Activated T-helper 1 cell treated with anti-CD3 and anti-CD28 coated beads, Interleukin-2, amount 50 U/mL, for 16 hours (primary cell): ENCODE results near the gene MRPL28.
A peak's percentile ranks its signal among the peaks of the same experiment; 100 is the strongest.
"Not testable (repeated sequence)": the region's sequence is repeated elsewhere in the genome, so short reads cannot be mapped to it uniquely, and the experiment has no call there.

ENCODE experiments used
- DNase-seq, 2 donors: peaks; one replicate each; pipeline ENCODE4 v3.0.0-alpha.2; 2020; ENCODE audit warnings: low read depth in 1 of 2, low spot score in 1 of 2

MRPL28 gene

DNA sequence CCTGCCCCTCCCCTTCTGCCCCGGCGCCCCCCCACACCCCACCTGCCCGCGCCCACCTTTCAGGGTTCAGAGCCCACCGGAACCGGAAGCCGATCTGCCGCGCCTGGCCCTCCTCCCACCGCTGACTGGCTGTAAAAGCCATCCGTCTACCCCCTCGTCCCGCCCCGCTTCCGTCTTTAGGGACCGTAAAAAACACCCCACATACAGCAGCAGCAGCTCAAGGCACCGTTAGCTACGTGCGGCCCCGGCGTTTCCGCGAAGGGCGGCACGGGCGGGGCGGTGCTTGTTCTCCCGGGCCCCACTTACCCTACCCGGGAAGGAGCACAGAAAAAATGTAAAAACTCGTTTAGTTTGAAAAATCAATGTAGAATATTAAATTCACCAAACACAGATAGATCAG, at the start of gene MRPL28:
MRPL28 (minus strand) TSS at position 96 of the 400 bp plus-strand sequence. CDS start 320 bp downstream, outside the sequence.
- peak; percentile 85 for DNase-seq

DNA sequence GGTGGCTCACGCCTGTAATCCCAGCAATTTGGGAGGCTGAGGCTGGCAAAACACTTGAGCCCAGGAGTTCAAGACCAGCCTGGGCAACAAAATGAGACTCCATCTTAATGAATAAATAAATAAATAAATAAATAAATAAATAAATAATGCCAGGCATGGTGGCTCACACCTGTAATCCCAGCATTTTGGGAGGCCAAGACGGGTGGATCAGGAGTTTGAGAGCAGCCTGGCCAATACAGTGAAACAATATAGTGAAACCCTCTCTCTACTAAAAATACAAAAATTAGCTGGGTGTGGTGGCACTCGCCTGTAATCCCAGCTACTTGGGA, 44.8 kb upstream of the MRPL28 start:
- not testable (repeated sequence) for DNase-seq

DNA sequence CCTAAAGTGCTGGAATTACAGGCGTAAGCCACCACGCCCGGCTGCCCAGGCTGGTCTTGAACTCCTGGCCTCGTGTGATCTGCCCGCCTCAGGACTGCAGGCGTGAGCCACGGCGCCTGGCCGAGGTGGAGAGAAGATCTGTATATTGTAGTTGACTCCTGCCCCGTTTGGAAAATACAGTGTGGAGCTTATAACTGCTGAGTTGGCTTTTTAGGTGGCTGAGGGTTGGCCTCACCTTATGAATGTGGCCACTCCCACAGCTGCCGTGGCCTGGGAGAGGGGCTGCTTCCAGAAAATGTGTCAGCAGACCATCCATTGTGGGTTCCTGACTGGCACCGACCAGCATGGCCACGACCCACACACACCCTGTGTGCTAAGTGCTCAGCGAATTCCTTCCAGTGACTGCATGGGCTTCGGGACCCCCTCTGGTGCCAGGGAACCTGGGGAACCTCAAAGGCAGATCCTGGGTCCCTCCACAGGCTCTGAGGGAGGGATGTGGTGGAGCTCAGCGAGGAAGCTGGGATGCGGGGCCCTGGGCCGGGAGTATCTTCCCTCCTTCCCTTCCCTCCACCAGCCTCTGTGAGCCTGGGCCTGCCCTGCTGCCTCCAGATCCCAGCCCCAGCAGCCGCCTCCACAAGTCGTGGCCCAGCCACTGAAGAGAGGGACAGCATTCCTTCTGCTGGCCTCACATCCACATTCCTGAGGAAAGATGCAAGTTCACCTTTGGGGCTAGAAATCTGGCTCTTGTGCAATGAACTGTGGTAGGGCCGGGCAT, 44.2 kb upstream of the MRPL28 start:
- no peak for DNase-seq

DNA sequence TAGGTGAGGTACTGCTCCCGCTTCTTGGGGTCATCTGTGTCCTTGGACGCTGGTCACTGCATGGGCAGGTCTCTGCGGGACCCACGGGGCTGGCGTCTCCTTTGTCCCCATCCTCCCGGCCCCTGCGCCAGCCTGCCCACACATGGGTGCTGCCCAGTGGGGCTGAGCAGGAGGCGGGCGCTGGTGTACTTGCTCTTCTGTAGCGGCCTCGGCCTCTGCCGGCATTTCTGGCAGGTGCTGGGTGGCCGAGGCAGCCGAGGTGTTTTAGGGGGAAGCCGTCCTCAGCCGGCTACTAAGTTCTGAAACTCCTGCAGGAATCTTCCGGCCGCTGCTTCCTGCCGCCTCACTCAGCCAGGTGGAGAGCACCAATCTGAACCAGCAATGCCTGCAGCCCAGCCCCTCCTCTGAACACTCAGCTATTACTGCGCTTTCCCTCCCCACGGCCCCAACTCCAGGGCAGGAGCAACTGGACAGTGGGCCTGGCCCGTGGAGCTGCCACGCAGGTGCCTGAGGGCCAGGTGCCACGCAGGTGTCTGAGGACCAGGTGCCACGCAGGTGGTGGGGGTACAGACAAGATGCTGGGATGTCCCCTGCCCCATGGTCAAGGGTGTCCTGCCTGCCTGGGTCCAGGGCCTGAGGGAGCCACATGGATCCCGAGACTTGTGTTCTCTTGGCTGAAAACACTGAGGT, 41.4 kb upstream of the MRPL28 start:
- no peak for DNase-seq

DNA sequence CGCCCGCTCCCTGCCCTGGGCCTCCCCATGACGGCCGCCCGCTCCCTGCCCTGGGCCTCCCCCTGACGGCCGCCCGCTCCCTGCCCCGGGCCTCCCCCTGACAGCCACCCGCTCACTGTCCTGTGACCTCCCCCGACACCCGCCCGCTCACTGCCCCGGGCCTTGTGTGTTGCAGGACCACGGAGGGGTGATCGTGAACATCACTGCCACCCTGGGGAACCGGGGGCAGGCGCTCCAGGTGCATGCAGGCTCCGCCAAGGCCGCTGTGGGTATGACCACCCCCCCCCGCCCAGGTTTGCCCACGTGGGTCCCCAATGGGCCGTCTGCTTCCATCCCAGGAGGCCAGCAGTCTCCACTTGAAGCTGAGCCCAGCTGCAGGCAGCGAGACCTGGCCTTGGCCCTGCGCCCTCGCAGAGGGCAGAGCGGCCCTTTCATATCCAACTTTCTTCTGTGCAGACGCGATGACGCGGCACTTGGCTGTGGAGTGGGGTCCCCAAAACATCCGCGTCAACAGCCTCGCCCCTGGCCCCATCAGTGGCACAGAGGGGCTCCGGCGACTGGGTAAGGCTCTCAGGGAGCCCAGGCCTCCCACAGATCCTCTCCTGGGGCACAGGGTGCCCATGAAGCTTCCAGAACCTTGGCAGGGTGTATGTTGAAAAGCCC, 40.3 kb upstream of the MRPL28 start:
- DNase-seq: no peak

DNA sequence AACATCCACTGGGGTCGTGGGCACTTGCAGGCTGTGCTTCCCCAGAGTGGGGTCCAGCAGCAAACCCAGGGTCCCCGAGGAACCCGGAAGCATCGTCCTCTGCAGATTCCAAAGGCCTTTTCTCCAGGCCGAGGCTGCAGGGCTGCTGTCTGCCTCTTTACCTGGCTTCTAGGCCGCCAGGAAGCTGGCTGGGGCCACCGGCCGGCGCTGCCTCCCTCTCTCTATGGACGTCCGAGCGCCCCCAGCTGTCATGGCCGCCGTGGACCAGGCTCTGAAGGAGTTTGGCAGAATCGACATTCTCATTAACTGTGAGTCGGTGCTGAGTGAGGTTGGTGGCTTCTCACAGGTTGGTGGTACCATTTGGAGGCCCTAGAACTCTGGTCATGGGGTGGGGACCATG, 36.9 kb upstream of the MRPL28 start:
- no peak for DNase-seq

DNA sequence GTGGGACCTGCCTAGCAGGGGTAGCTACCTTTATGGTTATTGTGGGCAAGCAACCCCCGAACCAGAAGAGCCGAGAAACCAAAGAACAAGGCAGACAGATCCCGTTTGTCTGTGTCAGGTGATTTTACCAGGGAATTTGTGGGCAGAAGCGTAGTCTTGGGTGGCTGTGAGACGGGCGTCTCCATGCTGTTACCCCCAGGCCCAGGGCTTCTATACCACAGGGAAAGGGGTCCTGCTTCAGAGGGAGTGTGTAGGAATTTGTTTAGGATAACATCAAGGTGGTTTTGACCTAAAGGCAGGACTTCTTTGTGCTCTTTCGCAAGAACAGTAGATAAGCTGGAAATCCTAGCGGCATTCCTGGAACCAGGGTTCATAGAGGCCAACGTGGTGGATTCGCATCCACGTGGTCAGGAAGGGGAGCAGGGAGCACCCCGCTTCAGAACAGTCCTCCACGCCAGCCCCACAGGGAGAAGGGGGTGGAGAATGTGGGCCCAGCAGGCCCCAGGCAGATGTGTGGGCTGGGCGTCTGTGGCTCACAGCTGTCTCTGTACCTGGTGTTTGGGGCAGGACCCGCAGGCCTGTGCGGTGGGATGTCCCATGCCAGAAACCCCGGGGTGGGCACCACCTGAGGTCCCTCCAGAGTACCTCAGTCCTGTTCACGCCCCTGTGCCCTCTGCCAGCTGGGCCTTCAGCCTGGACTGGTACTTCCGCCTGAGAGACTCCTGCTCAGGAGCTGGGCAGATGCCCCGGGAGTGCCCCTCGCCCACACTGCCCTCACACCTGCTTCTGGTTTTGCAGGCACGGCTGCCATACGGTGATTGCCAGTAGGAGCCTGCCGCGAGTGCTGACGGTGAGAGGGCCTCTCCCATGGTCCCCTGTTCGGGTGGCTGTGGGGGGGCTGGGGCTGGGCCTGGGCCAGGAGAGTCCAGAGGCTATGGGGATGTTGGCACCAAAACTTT, 35.5 kb upstream of the MRPL28 start:
- DNase-seq: no peak

DNA sequence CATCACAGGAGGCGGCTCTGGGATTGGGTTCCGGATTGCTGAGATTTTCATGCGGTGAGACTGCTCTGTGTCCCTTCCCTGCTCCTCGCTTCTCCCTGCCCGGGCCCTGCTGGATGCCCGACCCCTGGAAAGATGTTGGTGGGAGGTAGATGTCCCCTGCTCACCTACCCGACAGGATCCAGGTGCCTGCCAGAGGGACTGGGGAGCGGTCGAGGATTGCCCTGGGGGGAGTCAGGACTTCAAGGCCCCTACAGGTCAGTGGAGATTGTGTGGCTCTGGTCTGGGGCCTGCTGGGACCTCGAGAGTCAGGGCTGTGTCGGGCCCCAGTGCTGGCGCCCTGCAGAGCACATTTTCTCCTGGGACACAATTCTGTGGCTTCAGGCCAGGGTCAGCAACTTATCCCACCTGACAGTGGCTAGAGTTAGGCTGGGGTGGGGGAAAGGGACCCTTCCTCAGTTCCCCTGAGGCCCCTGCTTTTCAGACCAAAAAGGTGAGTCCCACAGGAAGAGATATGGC, 34.7 kb upstream of the MRPL28 start:
- DNase-seq: no peak

DNA sequence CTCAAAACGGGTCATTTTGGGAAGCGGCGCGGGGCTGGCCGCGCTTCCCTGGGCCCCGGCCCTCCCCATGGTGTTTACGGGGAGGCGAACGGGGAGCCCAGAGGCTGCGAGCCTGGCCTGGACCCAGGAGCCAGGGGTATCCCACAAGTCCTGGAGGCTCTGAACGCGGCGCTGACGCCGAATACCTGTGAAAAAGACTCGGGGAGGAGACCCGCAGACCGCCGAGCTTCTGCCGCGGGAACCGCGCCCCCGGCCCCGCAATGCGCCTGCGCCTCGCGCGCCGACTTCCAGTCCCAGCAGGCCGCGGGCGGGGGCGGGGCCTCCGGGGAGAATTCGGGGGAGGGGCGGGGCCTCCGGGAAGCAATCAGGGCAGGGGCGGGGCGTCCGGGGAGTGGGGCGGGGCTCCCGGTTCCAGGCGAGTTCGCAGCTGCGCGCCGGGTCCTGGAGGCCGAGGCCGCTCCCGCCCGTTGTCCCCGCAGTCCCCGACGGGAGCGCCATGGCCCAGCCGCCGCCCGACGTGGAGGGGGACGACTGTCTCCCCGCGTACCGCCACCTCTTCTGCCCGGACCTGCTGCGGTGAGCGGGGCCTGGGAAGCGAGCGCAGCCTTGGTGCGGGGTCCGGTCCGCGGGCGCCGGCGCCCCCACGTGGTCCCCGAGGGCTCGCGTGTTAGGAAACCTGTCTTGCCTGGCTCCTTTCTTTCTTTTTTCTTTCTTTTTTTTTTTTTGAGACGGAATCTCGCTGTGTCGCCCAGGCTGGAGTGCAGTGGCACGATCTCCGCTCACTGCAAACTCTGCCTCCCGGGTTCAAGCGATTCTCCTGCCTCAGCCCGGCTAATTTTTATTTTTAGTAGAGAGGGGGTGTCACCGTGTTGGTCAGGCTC, 31.4 kb upstream of the MRPL28 start, which contains the start of gene DECR2:
DECR2 (plus strand) TSS at position 418 of the 881 bp plus-strand sequence; CDS start at position 497, 79 bp downstream.
- DNase-seq: peak; percentile 98 to 99

DNA sequence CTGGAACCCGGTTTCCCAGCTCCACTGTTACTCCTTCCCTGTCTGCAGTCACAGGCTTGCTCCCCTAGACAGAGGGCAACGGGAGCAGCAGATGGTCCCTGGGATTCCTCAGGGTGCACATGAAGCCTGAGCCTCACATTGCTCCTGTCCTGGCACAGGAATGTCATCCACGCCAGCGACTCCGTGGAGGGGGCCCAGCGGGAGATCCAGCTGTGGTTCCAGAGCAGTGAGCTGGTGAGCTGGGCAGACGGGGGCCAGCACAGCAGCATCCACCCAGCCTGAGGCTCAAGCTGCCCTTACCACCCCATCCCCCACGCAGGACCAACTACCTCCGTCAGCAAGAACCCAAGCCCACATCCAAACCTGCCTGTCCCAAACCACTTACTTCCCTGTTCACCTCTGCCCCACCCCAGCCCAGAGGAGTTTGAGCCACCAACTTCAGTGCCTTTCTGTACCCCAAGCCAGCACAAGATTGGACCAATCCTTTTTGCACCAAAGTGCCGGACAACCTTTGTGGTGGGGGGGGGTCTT, 29.8 kb upstream of the MRPL28 start:
- DNase-seq: no peak

DNA sequence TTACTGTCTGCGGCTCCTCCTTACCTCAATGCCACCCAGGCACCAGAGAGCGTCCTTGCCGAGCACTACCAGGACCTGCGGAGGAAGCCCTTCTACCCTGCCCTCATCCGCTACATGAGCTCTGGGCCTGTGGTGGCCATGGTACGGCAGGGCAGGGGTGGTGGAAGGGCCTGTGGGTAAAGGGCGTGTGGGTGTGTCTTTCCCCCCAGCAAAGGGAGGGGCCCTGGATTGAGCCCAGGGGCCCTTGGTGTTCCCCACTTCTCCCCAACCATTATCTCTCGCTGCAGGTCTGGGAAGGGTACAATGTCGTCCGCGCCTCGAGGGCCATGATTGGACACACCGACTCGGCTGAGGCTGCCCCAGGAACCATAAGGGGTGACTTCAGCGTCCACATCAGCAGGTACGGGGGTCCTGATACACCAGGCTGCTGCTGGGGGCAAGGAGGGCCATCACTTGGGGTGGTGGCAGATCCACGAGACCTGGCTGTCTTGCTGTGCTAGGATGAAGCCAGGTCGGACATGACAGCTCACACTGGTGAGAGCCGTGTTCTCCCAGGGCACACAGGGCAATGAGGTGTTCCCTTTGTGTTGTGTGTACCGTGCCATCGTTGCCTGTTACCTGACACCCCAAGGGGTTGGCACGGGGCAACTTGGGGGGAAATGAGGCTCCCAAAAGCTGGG, 29.1 kb upstream of the MRPL28 start:
- no peak for DNase-seq

DNA sequence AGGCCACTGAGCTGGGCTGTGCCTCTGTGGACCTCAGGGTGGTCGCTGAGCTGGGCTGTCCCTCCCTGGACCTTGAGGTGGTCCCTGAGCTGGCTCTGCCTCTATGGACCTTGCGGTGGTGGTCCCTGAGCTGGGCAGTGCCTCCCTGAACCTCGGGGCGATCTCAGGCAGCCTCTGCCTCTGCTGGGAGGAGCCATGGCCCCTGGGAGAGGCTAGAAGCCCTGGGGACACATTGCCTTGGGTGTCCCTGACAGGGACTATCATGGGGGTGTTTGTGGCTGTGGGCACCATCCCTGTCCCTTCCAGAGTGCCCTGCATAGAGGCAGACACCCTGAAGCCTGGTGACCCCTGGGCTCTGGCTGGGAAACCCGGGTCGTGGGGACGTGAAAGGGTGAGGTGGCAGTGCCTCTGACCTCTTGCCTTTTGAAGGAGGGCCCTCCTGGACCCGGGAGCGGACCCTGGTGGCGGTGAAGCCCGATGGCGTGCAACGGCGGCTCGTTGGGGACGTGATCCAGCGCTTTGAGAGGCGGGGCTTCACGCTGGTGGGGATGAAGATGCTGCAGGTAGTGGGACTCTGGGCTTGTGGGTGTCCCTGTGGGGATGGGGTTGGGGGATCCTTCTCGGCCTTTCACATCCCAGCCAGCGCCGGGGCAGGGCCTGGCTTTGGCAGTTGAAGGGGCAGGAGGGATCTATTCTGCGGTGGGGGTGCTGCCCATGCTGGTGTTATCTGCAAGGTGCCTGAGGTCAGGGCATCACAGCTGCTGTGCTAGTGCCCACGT, 28.4 kb upstream of the MRPL28 start:
- no peak for DNase-seq

DNA sequence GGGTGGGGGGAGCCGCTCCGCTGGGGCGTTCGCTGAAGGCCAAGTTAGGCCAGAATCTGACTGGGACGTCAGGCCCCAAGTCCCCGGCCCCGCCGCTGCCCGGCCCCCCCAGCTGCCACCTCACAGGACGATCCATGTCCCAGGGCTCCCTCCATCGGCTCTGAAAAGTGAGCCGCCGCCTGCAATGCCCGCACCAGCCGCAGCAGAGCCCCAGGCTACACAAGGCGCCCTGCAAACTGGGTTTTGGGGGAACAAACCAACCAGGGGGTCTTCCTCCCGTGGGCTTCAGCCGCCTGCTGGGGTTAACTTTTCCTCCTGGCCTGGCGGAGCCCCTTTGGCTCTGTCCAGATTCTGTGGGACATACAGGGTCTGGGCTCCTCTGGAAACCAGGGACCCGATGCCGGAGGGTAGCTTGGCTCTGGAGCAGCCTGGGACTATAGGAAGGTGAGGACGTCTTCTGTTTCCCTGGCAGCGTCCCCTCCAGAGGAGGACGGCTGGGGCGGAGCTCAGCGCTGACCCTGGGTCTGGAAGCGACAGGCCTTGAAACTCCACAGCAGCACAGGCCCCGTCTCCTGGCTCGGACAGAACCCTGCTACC, 27.5 kb upstream of the MRPL28 start:
- DNase-seq: no peak

DNA sequence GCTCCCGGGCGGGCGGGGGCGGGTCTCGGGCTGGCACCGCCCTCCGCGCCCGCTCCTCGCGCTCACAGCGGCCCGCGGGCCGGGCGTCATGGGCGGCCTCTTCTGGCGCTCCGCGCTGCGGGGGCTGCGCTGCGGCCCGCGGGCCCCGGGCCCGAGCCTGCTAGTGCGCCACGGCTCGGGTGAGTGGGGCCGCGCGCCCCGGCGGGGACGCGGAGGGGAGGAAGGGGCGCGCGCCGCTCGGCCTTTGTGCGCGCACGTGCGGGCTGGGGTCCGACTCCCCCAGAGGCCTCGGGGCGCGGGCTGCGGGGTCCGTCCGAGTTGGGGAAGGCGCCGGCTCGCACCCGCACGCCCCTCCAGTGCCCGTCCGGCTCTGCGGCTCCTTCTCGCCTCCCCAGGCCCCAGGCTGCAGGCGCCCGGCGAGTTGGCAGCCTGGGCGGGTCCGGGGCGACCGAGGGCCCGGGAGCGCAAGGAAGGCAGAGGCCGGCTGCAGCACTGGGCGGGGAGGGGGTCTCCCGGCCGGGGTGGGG, 26.9 kb upstream of the MRPL28 start, which contains the start of gene NME4:
NME4 (plus strand) TSS at position 65 of the 527 bp plus-strand sequence; CDS start at position 89, 24 bp downstream.
- no peak for DNase-seq

DNA sequence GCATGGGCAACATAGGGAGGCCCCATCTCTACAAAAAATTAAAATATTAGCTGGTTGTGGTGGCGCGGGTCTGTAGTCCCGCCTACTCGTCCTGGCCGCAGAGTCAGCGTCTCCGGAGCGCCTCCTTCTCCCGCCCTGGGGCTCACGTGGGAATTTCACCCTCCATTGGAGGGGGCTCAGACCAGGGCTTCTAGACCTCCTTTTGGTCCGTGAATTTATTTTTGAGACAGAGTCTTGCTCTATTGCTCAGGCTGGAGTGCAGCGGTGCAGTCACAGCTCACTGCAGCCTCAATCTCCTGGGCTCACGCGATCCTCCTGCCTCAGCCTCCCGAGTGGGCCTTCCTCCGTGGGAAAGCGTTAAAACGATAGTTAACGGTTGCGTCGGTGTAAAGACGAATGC, 26.3 kb upstream of the MRPL28 start:
- no peak for DNase-seq

DNA sequence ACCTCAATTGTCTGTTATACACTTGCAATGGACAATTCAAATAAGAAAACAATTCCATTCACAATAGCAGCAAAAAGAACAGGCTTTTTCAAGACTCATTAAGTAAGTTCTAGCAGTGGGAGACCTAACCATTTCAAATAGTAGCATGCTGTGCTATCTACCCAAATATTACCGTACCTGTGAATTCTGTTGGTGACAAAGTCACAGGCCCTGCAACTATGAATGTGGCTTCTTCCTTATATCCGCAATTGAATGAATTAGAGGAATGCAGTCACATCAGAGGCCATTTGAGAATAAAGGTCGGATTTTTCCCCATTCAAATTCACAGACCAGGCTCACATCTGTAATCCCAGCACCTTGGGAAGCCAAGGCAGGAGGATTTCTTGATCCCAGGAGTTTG, 25.9 kb upstream of the MRPL28 start:
- DNase-seq: no peak

DNA sequence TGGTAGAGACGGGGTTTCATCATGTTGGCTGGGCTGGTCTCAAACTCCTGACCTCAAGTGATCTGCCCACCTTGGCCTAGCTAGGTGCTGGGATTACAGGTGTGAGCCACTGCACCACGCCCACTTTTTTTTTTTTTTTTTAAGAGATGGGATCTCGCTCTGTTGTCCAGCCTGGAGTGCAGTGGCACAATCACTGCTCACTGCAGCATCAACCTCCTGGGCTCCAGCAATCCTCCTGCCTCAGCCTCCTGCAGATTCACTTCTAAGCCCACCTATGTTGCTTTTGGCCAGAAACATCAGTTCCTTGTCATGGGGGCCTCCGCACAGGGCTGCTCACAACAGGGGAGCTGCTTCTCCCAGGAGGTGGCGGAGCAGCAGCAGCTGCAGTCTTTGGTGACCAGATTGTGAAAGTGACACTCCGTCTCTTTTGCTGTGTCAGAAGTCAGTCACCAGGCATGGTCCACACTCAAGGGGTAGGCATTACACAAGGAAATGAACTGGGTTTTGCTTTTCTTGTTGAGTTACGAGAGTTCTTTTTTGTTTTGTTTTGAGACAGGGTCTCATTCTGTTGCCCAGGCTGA, 22.2 kb upstream of the MRPL28 start:
- no peak for DNase-seq
